Measurements from ENCODE around the gene EVA1C.

- TF ChIP-seq CTCF (IDR thresholded peaks at IDR 0.05; ENCODE audit: poor library complexity) (no peak), EZH2 (IDR thresholded peaks at IDR 0.05; ENCODE audit: borderline replicate concordance) (no peak), EZH2phosphoT487 (IDR thresholded peaks at IDR 0.05; ENCODE audit: low read depth, severe bottlenecking, unreplicated experiment) (no peak)
These were observed 3.2 kb downstream of the EVA1C start for GRCh38 chr21:32415451-32416398.
